GM12892 (cell line): Measurements from ENCODE around the gene TEK.

ENCODE experiments used
- POLR2A ChIP-seq: IDR thresholded peaks from 2 replicates; pipeline ENCODE4 v1.6.1; 2011; ENCODE audit warnings: low read depth, low read length, control low read depth
- POLR2AphosphoS5 ChIP-seq: IDR thresholded peaks from 2 replicates; pipeline ENCODE4 v1.6.1; 2011; ENCODE audit warnings: low read depth, low read length, control low read depth
- TAF1 ChIP-seq: IDR thresholded peaks from 2 replicates; pipeline ENCODE4 v1.6.1; 2011; ENCODE audit warnings: low read depth, mild to moderate bottlenecking, control low read depth, low read length, borderline replicate concordance

DNA sequence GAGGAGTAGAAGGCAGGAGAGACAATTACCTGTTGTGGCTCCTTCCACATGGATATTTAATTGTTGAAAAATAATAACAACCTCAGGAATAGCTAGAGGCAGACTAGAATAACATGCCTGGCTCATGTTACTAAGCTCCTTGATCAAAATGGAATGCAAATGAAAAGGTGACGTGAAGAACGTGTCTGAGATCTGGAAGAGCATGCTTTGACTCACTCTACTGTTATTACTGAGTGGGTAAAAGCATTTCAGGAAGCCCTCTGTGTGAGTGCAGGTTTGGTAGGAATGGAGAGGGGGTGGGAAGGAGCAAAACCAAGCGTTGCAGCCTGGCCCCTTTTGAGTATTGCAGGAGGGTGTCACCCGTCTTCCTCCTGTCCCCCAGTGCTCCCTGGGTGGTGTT, 103.2 kb downstream of the TEK start:
- TF ChIP-seq POLR2AphosphoS5 (no peak), POLR2A (no peak), TAF1 (no peak)
